Parathyroid adenoma (tissue), 2 donors: Measurements from ENCODE around the gene WFS1.

Source experiments
- H2AFZ ChIP-seq: fragments of 300-600 bp; sonication (generic); one replicate; pipeline ENCODE4 v1.7.0; 2017; ENCODE audit warnings: antibody characterized with exemption, mild to moderate bottlenecking
- H3K27ac ChIP-seq: fragments of 300-600 bp; sonication (generic); one replicate; pipeline ENCODE4 v1.7.0; 2017
- H3K27me3 ChIP-seq: fragments of 300-600 bp; sonication (generic); one replicate; pipeline ENCODE4 v1.7.0; 2017; ENCODE audit warnings: low read length; ENCODE audit not compliant: control insufficient read depth, insufficient read depth
- H3K36me3 ChIP-seq: fragments of 300-600 bp; sonication (generic); one replicate; pipeline ENCODE4 v1.7.0; 2017; ENCODE audit warnings: low read length; ENCODE audit not compliant: control insufficient read depth, insufficient read depth
- H3K4me1 ChIP-seq: fragments of 300-600 bp; sonication (generic); one replicate; pipeline ENCODE4 v1.7.0; 2017; ENCODE audit warnings: control low read depth
- H3K4me2 ChIP-seq: fragments of 300-600 bp; sonication (generic); one replicate; pipeline ENCODE4 v1.7.0; 2017; ENCODE audit warnings: low read length
- H3K4me3 ChIP-seq: fragments of 300-600 bp; sonication (generic); one replicate; pipeline ENCODE4 v1.7.0; 2017; ENCODE audit warnings: low read depth, low read length
- H3K79me2 ChIP-seq: fragments of 300-600 bp; sonication (generic); one replicate; pipeline ENCODE4 v1.7.0; 2017; ENCODE audit warnings: control low read depth
- H3K9ac ChIP-seq: fragments of 300-600 bp; sonication (generic); one replicate; pipeline ENCODE4 v1.7.0; 2017; ENCODE audit warnings: mild to moderate bottlenecking
- H3K9me3 ChIP-seq: fragments of 300-600 bp; sonication (generic); one replicate; pipeline ENCODE4 v1.7.0; 2017; ENCODE audit warnings: low read length; ENCODE audit not compliant: control insufficient read depth
- CTCF ChIP-seq: fragments of 300-600 bp; sonication (generic); IDR thresholded peaks from one replicate; pipeline ENCODE4 v1.7.0; 2017; ENCODE audit warnings: antibody characterized with exemption, mild to moderate bottlenecking
- donor health status: primary hyperparathyroidism.

Gene WFS1

GRCh38 chr4:6301732-6302442 lies 32.2 kb downstream of the WFS1 start:
- Histone ChIP-seq H3K79me2 (no peaks in the 10 kb centered on the region), H3K9me3 (no peaks in the 10 kb centered on the region), H3K27ac (no peak overlapping the region), H3K36me3 (no peaks in the 10 kb centered on the region), H3K27me3 (no peaks in the 10 kb centered on the region), H3K9ac (no peak overlapping the region), H3K4me2 (no peak overlapping the region), H3K4me3 (no peak overlapping the region), H3K4me1 (no peaks in the 10 kb centered on the region), H2AFZ (no peak overlapping the region)
- TF ChIP-seq CTCF, result no peak

GRCh38 chr4:6302869-6303268 lies 33.2 kb downstream of the WFS1 start:
- Histone ChIP-seq H3K4me3 (no peak overlapping the region), H3K4me1 (no peaks in the 10 kb centered on the region), H2AFZ (no peak overlapping the region), H3K4me2 (no peak overlapping the region), H3K79me2 (no peaks in the 10 kb centered on the region), H3K9ac (no peak overlapping the region), H3K36me3 (no peaks in the 10 kb centered on the region), H3K9me3 (no peaks in the 10 kb centered on the region), H3K27me3 (no peaks in the 10 kb centered on the region), H3K27ac (no peak overlapping the region)
- no peak for TF ChIP-seq CTCF

GRCh38 chr4:6303943-6304342 lies 34.3 kb downstream of the WFS1 start:
- H3K27ac ChIP-seq, result no peak overlapping the region
- no peak overlapping the region for H3K4me2 ChIP-seq
- H3K9me3 ChIP-seq, result no peaks in the 10 kb centered on the region
- H3K9ac ChIP-seq, result no peak overlapping the region
- no peak overlapping the region for H2AFZ ChIP-seq
- H3K27me3 ChIP-seq, result no peaks in the 10 kb centered on the region
- no peak overlapping the region for H3K4me3 ChIP-seq
- H3K36me3 ChIP-seq, result no peaks in the 10 kb centered on the region
- H3K79me2 ChIP-seq, result no peaks in the 10 kb centered on the region
- H3K4me1 ChIP-seq, result no peaks in the 10 kb centered on the region
- no peak for TF ChIP-seq CTCF

- H2AFZ ChIP-seq, result no peak overlapping the region
- H3K27ac ChIP-seq, result no peak overlapping the region
- H3K79me2 ChIP-seq, result no peaks in the 10 kb centered on the region
- no peaks in the 10 kb centered on the region for H3K36me3 ChIP-seq
- H3K4me1 ChIP-seq, result no peaks in the 10 kb centered on the region
- H3K9ac ChIP-seq, result no peak overlapping the region
- no peak overlapping the region for H3K4me2 ChIP-seq
- no peak overlapping the region for H3K4me3 ChIP-seq
- peaks cover 5% of the 10 kb centered on the region for H3K27me3 ChIP-seq
- no peaks in the 10 kb centered on the region for H3K9me3 ChIP-seq
- no peak for TF ChIP-seq CTCF
Observed at GRCh38 chr4:6306299-6306698, 36.6 kb downstream of the WFS1 start.

- Histone ChIP-seq H2AFZ (no peak overlapping the region), H3K4me2 (no peak overlapping the region), H3K27me3 (peaks cover 5% of the 10 kb centered on the region), H3K4me1 (no peaks in the 10 kb centered on the region), H3K9me3 (no peaks in the 10 kb centered on the region), H3K4me3 (no peak overlapping the region), H3K27ac (no peak overlapping the region), H3K79me2 (no peaks in the 10 kb centered on the region), H3K36me3 (no peaks in the 10 kb centered on the region), H3K9ac (no peak overlapping the region)
- TF ChIP-seq CTCF, result no peak
Observed at GRCh38 chr4:6307230-6307629, 37.6 kb downstream of the WFS1 start.
